Amniotic stem cell (primary cell): Measurements from ENCODE around the gene CASP9.

Source experiments
- DNase-seq: peaks from one replicate; lab custom pipeline; 2025; lab: John Stamatoyannopoulos, UW

CASP9 gene

DNA sequence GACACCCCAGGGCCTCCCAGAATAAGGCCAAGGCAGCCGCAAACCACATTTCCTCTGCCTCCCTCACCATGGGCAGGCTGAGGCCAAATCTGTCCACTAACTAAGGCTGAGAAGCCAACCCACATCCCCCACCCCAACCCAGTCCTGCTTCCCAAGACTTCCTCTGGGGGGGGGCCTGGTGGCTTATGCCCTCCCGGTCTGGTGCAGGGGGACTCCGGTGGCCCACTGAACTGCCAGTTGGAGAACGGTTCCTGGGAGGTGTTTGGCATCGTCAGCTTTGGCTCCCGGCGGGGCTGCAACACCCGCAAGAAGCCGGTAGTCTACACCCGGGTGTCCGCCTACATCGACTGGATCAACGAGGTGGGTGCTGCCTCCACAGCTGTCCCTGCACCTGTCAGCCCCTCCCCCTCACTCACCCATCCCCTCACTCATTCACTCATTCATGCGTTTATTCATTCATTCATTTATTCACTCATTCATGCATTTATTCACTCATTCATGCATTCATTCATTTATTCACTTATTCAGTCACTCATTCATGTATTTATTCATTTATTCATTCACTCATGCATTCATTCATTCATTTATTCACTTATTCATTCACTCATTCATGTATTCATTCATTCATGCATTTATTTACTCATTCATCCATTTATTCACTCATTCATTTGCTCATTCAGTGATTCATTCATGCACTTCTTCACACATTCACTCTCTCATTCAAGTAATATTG, 78.5 kb downstream of the CASP9 start:
- DNase-seq = no peak

DNA sequence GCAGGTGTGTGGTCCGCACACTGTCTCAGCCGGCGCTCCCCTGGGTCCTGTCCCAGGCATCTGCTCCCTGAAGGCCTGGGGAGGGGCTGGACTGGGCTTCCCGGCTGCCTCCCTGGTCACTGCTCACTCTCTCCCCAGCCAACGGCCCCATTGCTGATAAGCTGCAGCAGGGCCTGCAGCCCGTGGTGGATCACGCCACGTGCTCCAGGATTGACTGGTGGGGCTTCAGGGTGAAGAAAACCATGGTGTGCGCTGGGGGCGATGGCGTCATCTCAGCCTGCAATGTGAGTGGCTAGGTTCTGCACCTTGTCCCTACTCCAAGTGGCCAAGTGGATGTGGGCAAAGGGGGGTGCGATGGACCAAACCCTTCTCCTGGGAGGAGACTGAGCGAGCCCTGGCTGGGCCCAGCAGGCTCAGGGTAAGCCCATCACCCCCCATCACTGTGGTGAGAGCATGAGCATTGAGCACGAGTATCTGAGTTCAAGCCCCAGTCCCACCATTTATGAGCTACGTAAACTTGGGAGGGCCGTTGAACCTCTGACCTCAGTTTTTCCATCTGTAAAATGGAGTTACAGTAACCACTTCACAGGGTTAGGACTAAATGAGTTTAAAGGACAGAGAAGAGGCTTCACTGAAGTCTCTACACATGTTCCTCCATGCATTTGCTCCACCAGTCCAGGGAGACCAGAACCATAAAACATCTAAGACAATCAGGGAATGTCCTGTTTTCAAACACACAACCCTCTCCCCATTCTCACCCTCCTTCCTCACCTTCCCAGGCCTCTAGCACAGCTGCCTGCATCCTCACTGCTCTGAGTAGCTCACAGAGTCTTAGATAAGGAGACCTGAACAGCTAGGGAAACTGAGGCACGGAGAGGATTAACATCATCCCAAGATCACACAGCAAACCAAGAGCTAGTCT, 79.3 kb downstream of the CASP9 start:
- no peak for DNase-seq

DNA sequence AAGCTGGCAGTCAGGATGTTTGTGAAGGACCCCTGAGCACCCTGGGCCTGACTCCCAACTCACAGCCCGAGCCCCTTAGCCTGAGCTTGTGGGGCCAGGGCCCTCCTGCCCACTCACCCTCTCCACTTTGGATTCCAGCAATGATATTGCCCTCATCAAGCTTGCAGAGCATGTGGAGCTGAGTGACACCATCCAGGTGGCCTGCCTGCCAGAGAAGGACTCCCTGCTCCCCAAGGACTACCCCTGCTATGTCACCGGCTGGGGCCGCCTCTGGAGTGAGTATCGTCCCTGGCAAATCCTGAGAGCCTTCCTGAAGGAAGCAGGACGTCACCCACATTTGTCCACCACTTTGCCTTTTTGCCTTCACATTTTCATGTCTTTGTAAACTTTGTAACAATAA, 80.7 kb downstream of the CASP9 start:
- no peak for DNase-seq

DNA sequence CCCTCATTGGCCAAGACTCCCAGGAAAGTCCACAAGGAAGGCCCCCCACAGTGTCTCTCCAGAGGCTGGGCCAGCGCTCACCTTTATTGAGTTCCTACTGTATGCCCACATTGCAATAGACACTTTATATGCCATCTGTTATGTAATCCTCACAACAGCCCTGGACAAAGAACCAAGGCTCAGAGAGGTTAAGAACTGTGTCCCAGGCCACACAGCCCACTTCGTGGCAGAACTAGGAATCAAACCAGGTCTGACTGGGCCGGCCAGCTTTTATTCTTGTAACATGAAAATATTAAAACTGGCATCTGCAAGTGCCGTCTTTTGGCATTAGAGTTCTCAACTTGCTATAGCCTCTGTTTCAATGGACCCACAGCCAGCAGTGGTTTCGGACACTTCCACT, 81.3 kb downstream of the CASP9 start:
- DNase-seq = no peak

DNA sequence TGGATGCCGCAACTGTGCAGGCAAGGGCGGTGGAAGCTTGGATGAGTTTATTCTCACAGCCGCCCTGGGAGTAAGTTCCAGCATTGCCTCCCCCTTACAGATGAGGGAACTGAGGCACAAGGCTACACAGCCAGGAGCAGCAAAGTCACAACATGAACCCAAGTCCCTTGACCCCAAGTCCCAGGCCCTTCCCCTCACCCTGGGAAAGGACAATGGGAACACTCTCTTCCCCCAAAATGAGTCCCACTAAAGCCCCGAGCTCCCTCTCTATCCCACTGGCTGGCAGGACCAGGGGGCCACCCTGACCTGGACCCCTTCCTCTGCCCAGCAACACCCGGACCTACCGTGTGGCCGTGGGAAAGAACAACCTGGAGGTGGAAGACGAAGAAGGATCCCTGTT, 81.9 kb downstream of the CASP9 start:
- DNase-seq = no peak
